Neural progenitor cell (in vitro differentiated cells): ENCODE measurements around the gene RAMACL. TPM values are rescaled to one million over a fixed set of nuclear protein-coding genes. Genes with fewer than 3 reads are reported as not detected.
A peak's percentile ranks its signal among the peaks of the same experiment; 100 is the strongest.

Experiments
- DNase-seq: peaks from one replicate; pipeline ENCODE4 v3.0.0-alpha.2; 2016; ENCODE audit warnings: low spot score
- H2AFZ ChIP-seq: fragments of 200-600 bp; sonication (generic); replicated peaks from 2 replicates; pipeline ENCODE4 v1.6.1; 2016; ENCODE audit warnings: antibody characterized with exemption
- H3F3A ChIP-seq: fragments of 200-600 bp; sonication (generic); 2 replicates; pipeline ENCODE4 v1.6.1; 2016; ENCODE audit warnings: antibody characterized with exemption, low read depth
- H3K27ac ChIP-seq: fragments of 200-600 bp; sonication (generic); 2 replicates; pipeline ENCODE4 v1.5.1; 2016; ENCODE audit warnings: mild to moderate bottlenecking
- H3K27me3 ChIP-seq: fragments of 200-600 bp; sonication (generic); 2 replicates; pipeline ENCODE4 v1.6.1; 2016; ENCODE audit warnings: mild to moderate bottlenecking, moderate library complexity
- H3K36me3 ChIP-seq: fragments of 200-600 bp; sonication (generic); 2 replicates; pipeline ENCODE4 v1.5.1; 2016
- H3K4me1 ChIP-seq: fragments of 200-600 bp; sonication (generic); 2 replicates; pipeline ENCODE4 v1.6.1; 2016; ENCODE audit warnings: mixed run types
- H3K4me2 ChIP-seq: fragments of 200-600 bp; sonication (generic); 2 replicates; pipeline ENCODE4 v1.6.1; 2016
- H3K4me3 ChIP-seq: fragments of 200-600 bp; sonication (generic); 2 replicates; pipeline ENCODE4 v1.5.1; 2016
- H3K79me2 ChIP-seq: fragments of 200-600 bp; sonication (generic); 2 replicates; pipeline ENCODE4 v1.6.1; 2016; ENCODE audit warnings: low read depth
- H3K9ac ChIP-seq: fragments of 200-600 bp; sonication (generic); 2 replicates; pipeline ENCODE4 v1.6.1; 2016
- H3K9me3 ChIP-seq: fragments of 200-600 bp; sonication (generic); 2 replicates; pipeline ENCODE4 v1.5.1; 2016; ENCODE audit warnings: low read depth
- H4K20me1 ChIP-seq: fragments of 200-600 bp; sonication (generic); 2 replicates; pipeline ENCODE4 v1.6.1; 2016; ENCODE audit warnings: low read depth
- H3K27ac Mint-ChIP-seq: 3 replicates; pipeline ENCODE4 v1.8.0; 2021; ENCODE audit warnings: mixed read lengths
- H3K27me3 Mint-ChIP-seq: 2 replicates; pipeline ENCODE4 v1.8.0; 2022; ENCODE audit warnings: low read depth, mild to moderate bottlenecking, inconsistent platforms, moderate library complexity, mixed read lengths; ENCODE audit not compliant: insufficient read depth
- H3K36me3 Mint-ChIP-seq: 3 replicates; pipeline ENCODE4 v1.8.0; 2021; ENCODE audit warnings: mixed read lengths
- H3K4me1 Mint-ChIP-seq: 3 replicates; pipeline ENCODE4 v1.8.0; 2021; ENCODE audit warnings: mixed read lengths
- H3K4me3 Mint-ChIP-seq: 3 replicates; pipeline ENCODE4 v1.8.0; 2021; ENCODE audit warnings: mild to moderate bottlenecking, moderate library complexity, mixed read lengths
- H3K9me3 Mint-ChIP-seq: 3 replicates; pipeline ENCODE4 v1.8.0; 2020; ENCODE audit warnings: mixed read lengths
- EZH2 ChIP-seq: fragments of 200-600 bp; sonication (generic); IDR thresholded peaks from 2 replicates; pipeline ENCODE4 v1.6.1; 2017; ENCODE audit warnings: antibody characterized with exemption, mild to moderate bottlenecking, moderate library complexity
- EZH2phosphoT487 ChIP-seq: fragments of 200-600 bp; sonication (generic); IDR thresholded peaks from 2 replicates; pipeline ENCODE4 v1.6.1; 2017; ENCODE audit warnings: antibody characterized with exemption
- total RNA-seq: library from RNA; depleted of rRNA; stranded (reverse); fragments of >200 nt; gene quantifications from 2 replicates; pipeline ENCODE4 v1.2.3, GENCODE V29; 2015; ENCODE audit warnings: low replicate concordance
- TF ChIP-seq, protein P1 (sequence below): fragments of 200-600 bp; sonication (generic); IDR thresholded peaks from 2 replicates; pipeline ENCODE4 v1.5.1; 2017; ENCODE audit warnings: antibody characterized with exemption, mild to moderate bottlenecking

The RAMACL gene
- total RNA-seq, 1 donor from 2014 or later = 0.19 TPM

DNA sequence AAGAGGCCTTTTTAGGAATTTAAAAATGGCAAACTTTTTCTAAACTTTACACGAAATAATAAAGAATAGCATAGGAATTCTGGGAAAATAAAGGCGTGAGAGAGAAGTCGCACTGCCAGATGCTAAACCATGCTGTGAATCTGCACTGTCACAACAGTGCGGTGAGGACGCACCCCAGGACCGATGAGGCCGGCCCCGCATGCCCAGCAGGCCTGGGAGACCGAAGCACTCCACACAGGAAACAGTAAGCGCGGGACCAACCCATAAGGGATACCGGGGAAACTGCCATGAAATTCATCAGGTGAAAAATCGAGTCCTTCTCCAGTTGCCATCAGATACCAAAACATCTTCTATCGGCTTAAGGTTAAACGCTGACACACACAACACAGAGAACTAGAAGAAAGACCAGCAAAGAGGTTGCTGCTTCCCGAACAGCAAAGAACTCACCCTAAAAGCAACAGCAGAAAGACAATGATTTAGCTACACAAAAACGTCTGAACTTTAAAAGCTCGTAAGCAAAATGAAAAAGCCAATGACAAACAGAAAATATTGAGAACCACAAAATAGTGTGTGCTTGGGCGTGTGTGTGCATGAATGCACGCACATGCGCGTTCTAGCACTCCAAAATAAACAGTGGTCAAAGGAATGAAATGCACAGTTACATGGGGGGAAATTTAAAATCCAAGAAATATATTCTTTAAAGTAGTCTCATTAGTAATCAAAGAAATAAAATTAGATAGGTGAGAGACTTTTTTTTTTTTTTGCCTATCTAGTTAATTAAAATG, 15.4 kb downstream of the RAMACL start:
- H3K4me1 Mint-ChIP-seq = peaks cover 28% of the 10 kb centered on the region

DNA sequence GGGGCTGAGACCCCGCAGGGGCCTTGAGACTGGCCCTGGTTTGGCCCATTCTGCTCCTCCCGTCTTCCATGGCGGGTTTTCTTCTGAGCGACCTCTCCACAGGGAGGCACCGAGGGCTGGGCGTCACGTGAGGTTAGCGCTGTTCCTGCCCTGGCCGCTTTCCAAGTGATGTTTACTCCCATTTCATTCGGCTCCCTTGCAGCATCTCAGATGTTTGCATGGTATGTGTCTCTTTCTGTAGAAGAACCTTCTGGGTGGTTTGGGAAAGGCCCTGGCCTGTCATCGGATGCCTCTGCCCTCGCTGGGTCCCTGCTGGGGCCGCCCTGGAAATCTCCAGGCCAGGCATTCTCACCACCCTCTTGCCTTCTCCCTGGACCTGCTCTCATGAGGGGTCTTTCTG, 17.3 kb downstream of the RAMACL start:
- Histone ChIP-seq H3K27ac (no peak overlapping the region), H4K20me1 (no peaks in the 10 kb centered on the region), H3F3A (no peaks in the 10 kb centered on the region), H3K27me3 (no peaks in the 10 kb centered on the region), H2AFZ (no peak overlapping the region), H3K36me3 (no peaks in the 10 kb centered on the region), H3K79me2 (peaks cover 6% of the 10 kb centered on the region), H3K9me3 (no peaks in the 10 kb centered on the region), H3K4me1 (peaks cover 18% of the 10 kb centered on the region), H3K4me3 (no peak overlapping the region), H3K9ac (no peak overlapping the region), H3K4me2 (no peak overlapping the region)
- H3K27me3 Mint-ChIP-seq = no peaks in the 10 kb centered on the region
- DNase-seq = no peak
- H3K4me1 Mint-ChIP-seq = peaks cover 39% of the 10 kb centered on the region
- H3K36me3 Mint-ChIP-seq = peaks cover 11% of the 10 kb centered on the region
- peak overlapping the region; percentile 14 for H3K27ac Mint-ChIP-seq
- H3K9me3 Mint-ChIP-seq = no peaks in the 10 kb centered on the region
- TF ChIP-seq EZH2phosphoT487 (no peak), EZH2 (no peak)
- TF ChIP-seq, protein P1, sequence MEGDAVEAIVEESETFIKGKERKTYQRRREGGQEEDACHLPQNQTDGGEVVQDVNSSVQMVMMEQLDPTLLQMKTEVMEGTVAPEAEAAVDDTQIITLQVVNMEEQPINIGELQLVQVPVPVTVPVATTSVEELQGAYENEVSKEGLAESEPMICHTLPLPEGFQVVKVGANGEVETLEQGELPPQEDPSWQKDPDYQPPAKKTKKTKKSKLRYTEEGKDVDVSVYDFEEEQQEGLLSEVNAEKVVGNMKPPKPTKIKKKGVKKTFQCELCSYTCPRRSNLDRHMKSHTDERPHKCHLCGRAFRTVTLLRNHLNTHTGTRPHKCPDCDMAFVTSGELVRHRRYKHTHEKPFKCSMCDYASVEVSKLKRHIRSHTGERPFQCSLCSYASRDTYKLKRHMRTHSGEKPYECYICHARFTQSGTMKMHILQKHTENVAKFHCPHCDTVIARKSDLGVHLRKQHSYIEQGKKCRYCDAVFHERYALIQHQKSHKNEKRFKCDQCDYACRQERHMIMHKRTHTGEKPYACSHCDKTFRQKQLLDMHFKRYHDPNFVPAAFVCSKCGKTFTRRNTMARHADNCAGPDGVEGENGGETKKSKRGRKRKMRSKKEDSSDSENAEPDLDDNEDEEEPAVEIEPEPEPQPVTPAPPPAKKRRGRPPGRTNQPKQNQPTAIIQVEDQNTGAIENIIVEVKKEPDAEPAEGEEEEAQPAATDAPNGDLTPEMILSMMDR = no peak
- H3K4me3 Mint-ChIP-seq = no peak overlapping the region

More for the DNA sequence above, 15.4 kb downstream of the RAMACL start:
- no peak for DNase-seq
- no peaks in the 10 kb centered on the region for H3K36me3 ChIP-seq
- Mint-ChIP-seq H3K36me3 (peaks cover 18% of the 10 kb centered on the region), H3K27ac (no peak overlapping the region), H3K9me3 (peaks cover 7% of the 10 kb centered on the region), H3K4me3 (no peak overlapping the region), H3K27me3 (no peaks in the 10 kb centered on the region)
- H3K4me2 ChIP-seq = no peak overlapping the region
- H4K20me1 ChIP-seq = no peaks in the 10 kb centered on the region
- H3K9me3 ChIP-seq = no peaks in the 10 kb centered on the region
- H3K27me3 ChIP-seq = no peaks in the 10 kb centered on the region
- peaks cover 6% of the 10 kb centered on the region for H3K79me2 ChIP-seq
- no peak overlapping the region for H2AFZ ChIP-seq
- peaks cover 18% of the 10 kb centered on the region for H3K4me1 ChIP-seq
- TF ChIP-seq, protein P1 = no peak
- no peak for TF ChIP-seq EZH2
- no peak for TF ChIP-seq EZH2phosphoT487
- H3K27ac ChIP-seq = no peak overlapping the region
- no peak overlapping the region for H3K4me3 ChIP-seq
- no peaks in the 10 kb centered on the region for H3F3A ChIP-seq
- H3K9ac ChIP-seq = no peak overlapping the region

DNA sequence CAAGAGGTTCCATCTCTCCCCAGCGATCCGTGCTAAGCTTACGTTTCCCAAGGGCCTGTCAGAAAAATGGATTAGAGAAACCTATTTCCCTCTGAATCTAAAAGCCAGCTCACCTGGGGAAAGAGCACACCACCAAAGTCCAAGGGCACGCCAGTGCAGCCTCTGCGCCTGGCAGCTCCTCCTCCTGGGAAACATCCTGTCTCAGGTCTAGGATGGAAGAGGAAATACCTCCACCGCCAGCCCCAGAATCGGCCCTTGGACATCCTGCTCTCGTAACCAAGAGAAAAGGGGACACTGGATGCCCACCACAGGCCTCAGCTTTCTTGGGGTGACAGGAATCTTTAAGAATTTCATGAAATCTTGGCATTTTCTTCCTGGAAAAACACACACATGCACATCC, 18.7 kb downstream of the RAMACL start:
- H4K20me1 ChIP-seq = no peaks in the 10 kb centered on the region
- H3K36me3 ChIP-seq = no peaks in the 10 kb centered on the region
- H3K27ac Mint-ChIP-seq = no peak overlapping the region
- peaks cover 8% of the 10 kb centered on the region for H3K36me3 Mint-ChIP-seq
- TF ChIP-seq, protein P1 = no peak
- TF ChIP-seq EZH2phosphoT487 (no peak), EZH2 (no peak)
- H3K4me2 ChIP-seq = no peak overlapping the region
- H3K27ac ChIP-seq = no peak overlapping the region
- H3K9ac ChIP-seq = no peak overlapping the region
- no peaks in the 10 kb centered on the region for H3K27me3 Mint-ChIP-seq
- H3K27me3 ChIP-seq = no peaks in the 10 kb centered on the region
- H3K9me3 Mint-ChIP-seq = peaks cover under 1% of the 10 kb centered on the region
- no peaks in the 10 kb centered on the region for H3K9me3 ChIP-seq
- H3F3A ChIP-seq = no peaks in the 10 kb centered on the region
- no peak overlapping the region for H3K4me3 Mint-ChIP-seq
- DNase-seq = no peak
- H3K4me3 ChIP-seq = no peak overlapping the region
- peaks cover 6% of the 10 kb centered on the region for H3K79me2 ChIP-seq
- peaks cover 9% of the 10 kb centered on the region for H3K4me1 ChIP-seq
- no peak overlapping the region for H2AFZ ChIP-seq
- peaks cover 36% of the 10 kb centered on the region for H3K4me1 Mint-ChIP-seq
